IMR-90 (cell line): ENCODE results near the gene PPP1R2. TPM values are rescaled to one million over a fixed set of nuclear protein-coding genes. Genes with fewer than 3 reads are reported as not detected.

Experiments
- ATAC-seq: fragments of 200-7000 bp; cut with Tn5 transposase; 2 replicates; pipeline ENCODE4 v1.9.1; 2020; ENCODE audit warnings: low read depth, mild to moderate bottlenecking, moderate library complexity
- BruUV-seq: library from RNA; stranded (reverse); fragments of 400-500 nt; replicated peaks from 2 replicates; lab custom pipeline; 2021; lab: Mats Ljungman, UMichigan
- CTCF ChIA-PET: fragments of 300-600 bp; formaldehyde crosslinking; extraction: SDS; loops from one replicate; lab custom pipeline; 2021; ENCODE audit warnings: antibody characterized with exemption; lab: Yijun Ruan, JAX
- POLR2A ChIA-PET: fragments of 300-600 bp; sonication (Branson Sonifier 250); formaldehyde crosslinking; loops from one replicate; lab custom pipeline; 2022; ENCODE audit warnings: antibody characterized with exemption; ENCODE audit not compliant: unreplicated experiment; lab: Charles Lee
- DNase-seq: peaks from one replicate; pipeline ENCODE4 v3.0.0; 2013
- H2AFZ ChIP-seq: replicated peaks from 2 replicates; pipeline ENCODE3; 2013; ENCODE audit warnings: low read length, mild to moderate bottlenecking; ENCODE audit not compliant: poor library complexity
- H2AK5ac ChIP-seq: 2 replicates; pipeline ENCODE4 v1.6.1; 2013; ENCODE audit warnings: low read depth, low read length, inconsistent platforms
- H2AK9ac ChIP-seq: replicated peaks from 2 replicates; pipeline ENCODE3; 2013; ENCODE audit warnings: mild to moderate bottlenecking, low read depth, low read length, moderate library complexity; ENCODE audit not compliant: poor library complexity
- H2BK120ac ChIP-seq: 2 replicates; pipeline ENCODE4 v1.6.1; 2013; ENCODE audit warnings: low read depth, low read length, inconsistent platforms
- H2BK15ac ChIP-seq: 3 replicates; pipeline ENCODE4 v1.6.1; 2013; ENCODE audit warnings: low read depth, low read length, inconsistent platforms
- H2BK20ac ChIP-seq: 2 replicates; pipeline ENCODE4 v1.6.1; 2013; ENCODE audit warnings: low read depth, mild to moderate bottlenecking, inconsistent platforms, low read length, moderate library complexity
- H2BK5ac ChIP-seq: 2 replicates; pipeline ENCODE4 v1.6.1; 2013; ENCODE audit warnings: mild to moderate bottlenecking, low read depth, low read length, inconsistent platforms; ENCODE audit not compliant: poor library complexity, severe bottlenecking
- H3K14ac ChIP-seq: replicated peaks from 2 replicates; pipeline ENCODE4 v1.6.1; 2013; ENCODE audit warnings: low read depth, low read length, inconsistent platforms
- H3K18ac ChIP-seq: 2 replicates; pipeline ENCODE4 v1.6.1; 2013; ENCODE audit warnings: low read depth, low read length, control low read depth
- H3K23ac ChIP-seq: 2 replicates; pipeline ENCODE4 v1.6.1; 2013; ENCODE audit warnings: low read depth, low read length, inconsistent platforms
- H3K27ac ChIP-seq: 2 replicates; pipeline ENCODE4 v1.5.1; 2013; ENCODE audit warnings: mild to moderate bottlenecking, control low read depth, low read length; ENCODE audit not compliant: insufficient read depth
- H3K27me3 ChIP-seq: 2 replicates; pipeline ENCODE4 v1.6.1; 2013; ENCODE audit warnings: low read length; ENCODE audit not compliant: control insufficient read depth, insufficient read depth
- H3K36me3 ChIP-seq: 2 replicates; pipeline ENCODE4 v1.6.1; 2013; ENCODE audit warnings: low read length, mixed read lengths; ENCODE audit not compliant: control insufficient read depth, insufficient read depth
- H3K4ac ChIP-seq: 2 replicates; pipeline ENCODE4 v1.6.1; 2013; ENCODE audit warnings: low read depth, low read length, inconsistent platforms
- H3K4me1 ChIP-seq: 2 replicates; pipeline ENCODE4 v1.6.1; 2013; ENCODE audit warnings: low read length, mixed read lengths; ENCODE audit not compliant: control insufficient read depth, insufficient read depth
- H3K4me2 ChIP-seq: 2 replicates; pipeline ENCODE4 v1.6.1; 2013; ENCODE audit warnings: low read depth, mild to moderate bottlenecking, control low read depth, low read length, moderate library complexity
- H3K4me3 ChIP-seq: 2 replicates; pipeline ENCODE4 v1.5.1; 2013; ENCODE audit warnings: low read depth, mild to moderate bottlenecking, control low read depth, low read length, moderate library complexity; ENCODE audit not compliant: insufficient read depth
- H3K56ac ChIP-seq: 2 replicates; pipeline ENCODE4 v1.6.1; 2013; ENCODE audit warnings: low read length, inconsistent platforms; ENCODE audit not compliant: insufficient read depth; ENCODE audit errors: extremely low read depth
- H3K79me1 ChIP-seq, 2 experiments: 2 replicates each; pipeline ENCODE4 v1.6.1; 2013; ENCODE audit warnings: low read length in 2 of 2, inconsistent platforms in 1 of 2, low read depth in 1 of 2
- H3K9ac ChIP-seq: 2 replicates; pipeline ENCODE4 v1.6.1; 2013; ENCODE audit warnings: low read depth, low read length, control low read depth
- H3K9me1 ChIP-seq: 2 replicates; pipeline ENCODE4 v1.6.1; 2013; ENCODE audit warnings: low read length, inconsistent platforms; ENCODE audit not compliant: insufficient read depth
- H3K9me3 ChIP-seq: 2 replicates; pipeline ENCODE4 v1.6.1; 2013; ENCODE audit warnings: low read length; ENCODE audit not compliant: control insufficient read depth, insufficient read depth
- H4K20me1 ChIP-seq: 2 replicates; pipeline ENCODE4 v1.6.1; 2013; ENCODE audit warnings: low read length, inconsistent platforms; ENCODE audit not compliant: insufficient read depth
- H4K5ac ChIP-seq: 2 replicates; pipeline ENCODE4 v1.6.1; 2013; ENCODE audit warnings: mild to moderate bottlenecking, low read depth, low read length, control low read depth
- H4K8ac ChIP-seq, 2 experiments: 2 replicates each; pipeline ENCODE4 v1.6.1; 2013; ENCODE audit warnings: low read depth in 2 of 2, low read length in 2 of 2, control low read depth in 1 of 2, inconsistent platforms in 1 of 2
- H4K91ac ChIP-seq: 2 replicates; pipeline ENCODE4 v1.6.1; 2013; ENCODE audit warnings: low read depth, low read length, inconsistent platforms; ENCODE audit not compliant: insufficient read depth
- CTCF ChIP-seq: conservative IDR thresholded peaks from 2 replicates; pipeline ENCODE4 v1.5.1; 2012; ENCODE audit warnings: mild to moderate bottlenecking, low read depth, low read length, improper control_type of control experiment
- FOS ChIP-seq: fragments of 150-350 bp; IDR thresholded peaks from 2 replicates; pipeline ENCODE4 v1.6.1; 2016; ENCODE audit warnings: low read depth, low read length
- MXI1 ChIP-seq: IDR thresholded peaks from 2 replicates; pipeline ENCODE4 v1.6.1; 2012; ENCODE audit warnings: low read depth, mild to moderate bottlenecking, low read length, moderate library complexity, borderline replicate concordance
- RCOR1 ChIP-seq: IDR thresholded peaks from 2 replicates; pipeline ENCODE4 v1.6.1; 2012; ENCODE audit warnings: mild to moderate bottlenecking, low read length, improper control_type of control experiment; ENCODE audit not compliant: insufficient replicate concordance
- RFX5 ChIP-seq: IDR thresholded peaks from 2 replicates; pipeline ENCODE4 v1.8.0; 2012; ENCODE audit warnings: low read depth, mild to moderate bottlenecking, low read length, moderate library complexity
- SMC3 ChIP-seq: fragments of 150-350 bp; IDR thresholded peaks from 2 replicates; pipeline ENCODE4 v1.6.1; 2016; ENCODE audit warnings: low read depth, mild to moderate bottlenecking, antibody characterized with exemption, low read length, moderate library complexity
- WGBS, 2 experiments: methylation state at CpG; one replicate each; pipeline versions ENCODE4 v1.1.5 to v1.1.7; 2013; ENCODE audit warnings: missing lambda C conversion rate in 2 of 2; ENCODE audit not compliant: insufficient read length in 1 of 2; ENCODE audit errors: extremely low coverage in 2 of 2; 5-methylcytosine and 5-hydroxymethylcytosine counted together
- dilution Hi-C: fragments of 300-500 bp; cut with HindIII; formaldehyde crosslinking; loops from one replicate; pipeline ENCODE4 v1.14.3; 2018; ENCODE audit warnings: low sequenced_read_pairs; ENCODE audit not compliant: unreplicated experiment
- in situ Hi-C: fragments of 300-500 bp; cut with MboI; formaldehyde crosslinking; loops from 3 replicates; pipeline ENCODE4 v1.14.3; 2019; ENCODE audit warnings: low sequenced_read_pairs, inconsistent platforms, mixed read lengths
- intact Hi-C: fragments of 100-400 bp; cut with micrococcal nuclease; formaldehyde crosslinking; loops from 2 replicates; pipeline ENCODE4 v1.10.0; 2022
- polyA plus RNA-seq, 3 experiments: library from polyadenylated mRNA; depleted of rRNA; stranded (reverse); fragments of >200 nt; gene quantifications; 2 replicates each; pipeline ENCODE4 v1.2.3, GENCODE V29; 2012; ENCODE audit warnings: low replicate concordance in 1 of 3
- total RNA-seq: library from RNA; depleted of rRNA; stranded (reverse); fragments of >200 nt; gene quantifications from 2 replicates; pipeline ENCODE4 v1.2.3, GENCODE V29; 2012

PPP1R2 gene
- total and polyA plus RNA-seq, 2 of the 4 experiments (the other 2 are of a cell fraction), result 9.2 to 36.0 TPM

- BruUV-seq, result no TSS peak
- Histone ChIP-seq H4K8ac (no peak overlapping the region), H3K56ac (no peak overlapping the region), H2AK5ac (no peak overlapping the region), H4K20me1 (no peaks in the 10 kb centered on the region), H3K9me3 (peaks cover 2% of the 10 kb centered on the region; the same call in 1 of the 2 replicates), H3K4ac (no peak overlapping the region), H2BK15ac (no peak overlapping the region), H3K9ac (no peak overlapping the region), H3K4me1 (peaks cover 4% of the 10 kb centered on the region), H3K27ac (no peak overlapping the region), H3K79me1 (no peaks in the 10 kb centered on the region), H3K14ac (no peak overlapping the region), H3K27me3 (peaks cover 22% of the 10 kb centered on the region), H3K23ac (no peak overlapping the region), H3K9me1 (no peaks in the 10 kb centered on the region), H3K4me3 (no peak overlapping the region), H2BK120ac (no peak overlapping the region), H2AFZ (no peak overlapping the region), H3K36me3 (no peaks in the 10 kb centered on the region), H2BK20ac (no peak overlapping the region), H3K4me2 (no peak overlapping the region), H3K18ac (no peak overlapping the region), H4K5ac (no peak overlapping the region), H2AK9ac (no peak overlapping the region), H4K91ac (no peak overlapping the region), H2BK5ac (no peak overlapping the region)
- TF ChIP-seq FOS (no peak), MXI1 (no peak), RCOR1 (no peak), CTCF (no peak), RFX5 (no peak), SMC3 (no peak)
- in situ Hi-C loops (no loop called here), intact Hi-C loops (no loop called here), dilution Hi-C loops (no loop called here)
- ChIA-PET CTCF (no interaction called here), POLR2A (no interaction called here)
- WGBS, 2 experiments, result 84% methylated on average over 8 of the region's 12 CpGs; no CpG with 5 or more reads in 1 of the 2 experiments
- ATAC-seq (no peak), DNase-seq (no peak)
These were observed 36.2 kb upstream of the PPP1R2 start for GRCh38 chr3:195579281-195579680.
